B cell (primary cell): Measurements from ENCODE around the gene PLTP. TPM values are rescaled to one million over a fixed set of nuclear protein-coding genes. Genes with fewer than 3 reads are reported as not detected.

ENCODE experiments used
- ATAC-seq: fragments of 200-7000 bp; cut with Tn5 transposase; one replicate; pipeline ENCODE4 v1.10.0; 2021; ENCODE audit warnings: low read depth, mild to moderate bottlenecking, moderate number of reproducible peaks, moderate library complexity
- CTCF ChIA-PET: fragments of 350-600 bp; sonication (Branson Sonifier 250); formaldehyde crosslinking; loops from one replicate; lab custom pipeline; 2021; ENCODE audit warnings: antibody characterized with exemption, inconsistent platforms; lab: Charles Lee
- POLR2A ChIA-PET: fragments of 350-600 bp; sonication (Branson Sonifier 250); formaldehyde crosslinking; loops from one replicate; lab custom pipeline; 2021; ENCODE audit warnings: antibody characterized with exemption; lab: Charles Lee
- DNase-seq: peaks from one replicate; pipeline ENCODE4 v3.0.0; 2013
- H2AFZ ChIP-seq: 2 replicates; pipeline ENCODE4 v1.6.1; 2012; ENCODE audit warnings: mild to moderate bottlenecking, low read depth, low read length; ENCODE audit not compliant: insufficient read depth, poor library complexity, severe bottlenecking
- H3K27ac ChIP-seq, 2 donors: 1 replicate in 1 of 2; 2 replicates in 1 of 2; pipeline ENCODE4 v1.5.1; 2012 to 2013; ENCODE audit warnings: low read length in 2 of 2, mild to moderate bottlenecking in 2 of 2, moderate library complexity in 1 of 2
- H3K27me3 ChIP-seq, 4 experiments: fragments of 200-600 bp in 1 of 4; sonication (generic) in 1 of 4; replicated peaks in 1 of 4; 1 replicate in 2 of 4; 2 replicates in 2 of 4; pipeline versions ENCODE4 v1.6.1 to v1.7.0; 2013 to 2016; ENCODE audit warnings: low read length in 3 of 4, mild to moderate bottlenecking in 2 of 4, mixed read lengths in 1 of 4, moderate library complexity in 1 of 4; ENCODE audit not compliant: insufficient read depth in 4 of 4, control insufficient read depth in 3 of 4; ENCODE audit errors: control extremely low read depth in 1 of 4
- H3K36me3 ChIP-seq, 2 experiments: replicated peaks in 1 of 2; 1 replicate in 1 of 2; 2 replicates in 1 of 2; pipeline versions ENCODE4 v1.6.1 to v1.7.1; 2013; ENCODE audit warnings: low read length in 1 of 2; ENCODE audit not compliant: insufficient read depth in 2 of 2, control insufficient read depth in 1 of 2; ENCODE audit errors: control extremely low read depth in 1 of 2, extremely low read depth in 1 of 2
- H3K4me1 ChIP-seq, 2 donors: fragments of 200-600 bp in 1 of 2; sonication (generic) in 1 of 2; 1 replicate in 1 of 2; 2 replicates in 1 of 2; pipeline versions ENCODE4 v1.5.1 to v1.6.1; 2013 to 2017; ENCODE audit warnings: low read length in 2 of 2; ENCODE audit not compliant: control insufficient read depth in 2 of 2, insufficient read depth in 2 of 2
- H3K4me2 ChIP-seq: replicated peaks from 2 replicates; pipeline ENCODE3; 2012; ENCODE audit warnings: mild to moderate bottlenecking, low read depth, low read length; ENCODE audit not compliant: poor library complexity, severe bottlenecking
- H3K4me3 ChIP-seq, 5 experiments: fragments of 200-600 bp in 1 of 5; sonication (generic) in 1 of 5; 1 replicate in 3 of 5; 2 replicates in 2 of 5; pipeline versions ENCODE4 v1.5.1 to v1.7.0; 2011 to 2016; ENCODE audit warnings: low read length in 4 of 5, mild to moderate bottlenecking in 4 of 5, low read depth in 2 of 5, control low read depth in 1 of 5, moderate library complexity in 1 of 5; ENCODE audit not compliant: insufficient read depth in 1 of 5; ENCODE audit errors: control extremely low read depth in 1 of 5, extremely low read depth in 1 of 5
- H3K79me2 ChIP-seq: fragments of 200-600 bp; sonication (generic); one replicate; pipeline ENCODE4 v1.6.0; 2016; ENCODE audit warnings: low read length; ENCODE audit not compliant: control insufficient read depth, insufficient read depth
- H3K9ac ChIP-seq: fragments of 200-600 bp; sonication (generic); 2 replicates; pipeline ENCODE4 v1.6.1; 2017; ENCODE audit warnings: mild to moderate bottlenecking, low read length, moderate library complexity
- H3K9me3 ChIP-seq, 3 donors: one replicate each; pipeline versions ENCODE4 v1.6.1 to v1.7.1; 2013; ENCODE audit warnings: low read length in 2 of 3; ENCODE audit not compliant: control insufficient read depth in 2 of 3, insufficient read depth in 1 of 3; ENCODE audit errors: control extremely low read depth in 1 of 3
- H4K20me1 ChIP-seq: 2 replicates; pipeline ENCODE4 v1.6.0; 2012; ENCODE audit warnings: mild to moderate bottlenecking, low read length; ENCODE audit not compliant: insufficient read depth, control insufficient read depth, poor library complexity, severe bottlenecking
- H3K27ac Mint-ChIP-seq: one replicate; pipeline ENCODE4 v1.8.0; 2021; ENCODE audit warnings: mixed read lengths
- H3K27me3 Mint-ChIP-seq: one replicate; pipeline ENCODE4 v1.8.0; 2021; ENCODE audit warnings: mixed read lengths
- H3K4me1 Mint-ChIP-seq: one replicate; pipeline ENCODE4 v1.8.0; 2021; ENCODE audit warnings: mixed read lengths
- H3K4me3 Mint-ChIP-seq: one replicate; pipeline ENCODE4 v1.8.0; 2021; ENCODE audit warnings: mixed read lengths
- H3K9me3 Mint-ChIP-seq: one replicate; pipeline ENCODE4 v1.8.0; 2022; ENCODE audit warnings: mixed read lengths; ENCODE audit not compliant: insufficient read depth
- CTCF ChIP-seq: fragments of 200-600 bp; IDR thresholded peaks from one replicate; pipeline ENCODE4 v1.8.0; 2022; ENCODE audit warnings: antibody characterized with exemption, mild to moderate bottlenecking
- EZH2 ChIP-seq: IDR thresholded peaks from 2 replicates; pipeline ENCODE4 v1.6.1; 2012; ENCODE audit warnings: borderline replicate concordance, low read depth, mild to moderate bottlenecking, moderate library complexity, low read length; ENCODE audit not compliant: insufficient read depth, poor library complexity, severe bottlenecking
- WGBS: methylation state at CpG from one replicate; pipeline ENCODE4 v1.1.5; 2013; ENCODE audit warnings: missing lambda C conversion rate; ENCODE audit not compliant: insufficient coverage; 5-methylcytosine and 5-hydroxymethylcytosine counted together
- intact Hi-C: fragments of 100-400 bp; cut with micrococcal nuclease; formaldehyde crosslinking; loops from one replicate; pipeline ENCODE4 v1.10.0; 2022
- polyA plus RNA-seq: library from polyadenylated mRNA; depleted of rRNA; stranded (reverse); fragments of >200 nt; gene quantifications from 2 replicates; pipeline ENCODE4 v1.2.3, GENCODE V29; 2012
- total RNA-seq, 2 donors: library from RNA; stranded (reverse); fragments of 120-200 nt in 1 of 2; gene quantifications; 1 replicate in 1 of 2; 2 replicates in 1 of 2; pipeline versions ENCODE4 v1.2.3 to v1.2.4, GENCODE V29; 2013 to 2022

Gene PLTP
- total and polyA plus RNA-seq, 2 donors (not counting 1 experiment from before 2014, with no cell fraction given): 1.4 to 4.0 TPM

DNA sequence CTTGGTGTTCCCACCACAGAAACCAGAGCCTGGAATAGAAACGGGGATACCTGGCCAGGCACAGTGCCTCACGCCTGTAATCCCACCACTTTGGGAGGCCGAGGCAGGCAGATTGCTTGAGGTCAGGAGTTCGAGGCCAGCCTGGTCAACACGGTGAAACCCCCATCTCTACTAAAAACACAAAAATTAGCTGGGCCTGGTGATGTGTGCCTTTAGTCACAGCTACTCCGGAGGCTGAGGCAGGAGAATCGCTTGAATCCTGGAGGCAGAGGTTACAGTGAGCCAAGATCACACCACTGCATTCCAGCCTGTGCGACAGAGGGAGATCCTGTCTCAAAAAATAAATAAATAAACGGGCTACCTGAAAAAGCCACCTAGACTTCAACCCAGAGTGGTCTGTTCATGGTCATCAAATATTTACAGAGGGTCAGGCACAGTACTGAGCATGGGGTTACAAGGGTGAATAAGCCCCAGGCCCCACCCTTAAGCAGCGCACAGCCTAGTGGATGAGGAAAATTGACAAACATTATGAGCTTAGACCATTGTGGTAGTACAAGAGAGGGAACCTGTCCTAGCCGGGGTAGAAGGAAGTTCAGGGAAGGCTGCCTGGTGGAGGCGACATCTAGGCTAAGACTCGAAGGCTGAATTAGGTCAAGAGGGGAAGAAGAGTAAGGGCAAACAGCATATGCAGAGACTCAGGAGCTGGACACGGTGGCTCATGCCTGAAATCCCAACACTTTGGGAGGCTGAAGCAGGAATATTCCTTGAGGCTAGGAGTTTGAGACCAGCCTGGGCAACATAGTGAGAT, 15.3 kb upstream of the PLTP start:
- intact Hi-C loops: no loop called here
- H3K4me1 ChIP-seq: no peaks in the 10 kb centered on the region
- H3K4me2 ChIP-seq: no peak overlapping the region

More for the DNA sequence above, 15.3 kb upstream of the PLTP start:
- CTCF ChIA-PET: interaction anchor here (0.9 kb wide), 1 partner anchor 11 kb away, joined by 3 read pairs; no protein-coding TSS in a partner anchor
- Mint-ChIP-seq H3K9me3 (no peaks in the 10 kb centered on the region), H3K4me3 (no peak overlapping the region), H3K27me3 (no peaks in the 10 kb centered on the region), H3K4me1 (no peaks in the 10 kb centered on the region), H3K27ac (no peak overlapping the region)
- no peak for TF ChIP-seq EZH2
- no peak for TF ChIP-seq CTCF
- no peaks in the 10 kb centered on the region for H3K79me2 ChIP-seq
- POLR2A ChIA-PET: no interaction called here
- ATAC-seq (no peak), DNase-seq (no peak)
- WGBS: 94% methylated on average over 13 of the region's 14 CpGs
- H3K9ac ChIP-seq: no peak overlapping the region
- no peak overlapping the region for H3K4me3 ChIP-seq
- no peak overlapping the region for H3K27ac ChIP-seq
- no peaks in the 10 kb centered on the region for H3K9me3 ChIP-seq
- no peaks in the 10 kb centered on the region for H3K36me3 ChIP-seq
- no peaks in the 10 kb centered on the region for H4K20me1 ChIP-seq
- no peak overlapping the region for H2AFZ ChIP-seq
- no peaks in the 10 kb centered on the region for H3K27me3 ChIP-seq
